ENCODE data around the gene KRTAP12-4.
"Not testable (repeated sequence)": the region's sequence is repeated elsewhere in the genome, so short reads cannot be mapped to it uniquely, and the experiment has no call there.

Gene KRTAP12-4

GRCh38 chr21:44700101-44701022 lies 45.9 kb upstream of the KRTAP12-4 start:
- DNase-seq (ENCODE audit: low read depth), result no peak
- H3K4me3 ChIP-seq (ENCODE audit: low read length), result no peak overlapping the region
- TF ChIP-seq, protein P1, sequence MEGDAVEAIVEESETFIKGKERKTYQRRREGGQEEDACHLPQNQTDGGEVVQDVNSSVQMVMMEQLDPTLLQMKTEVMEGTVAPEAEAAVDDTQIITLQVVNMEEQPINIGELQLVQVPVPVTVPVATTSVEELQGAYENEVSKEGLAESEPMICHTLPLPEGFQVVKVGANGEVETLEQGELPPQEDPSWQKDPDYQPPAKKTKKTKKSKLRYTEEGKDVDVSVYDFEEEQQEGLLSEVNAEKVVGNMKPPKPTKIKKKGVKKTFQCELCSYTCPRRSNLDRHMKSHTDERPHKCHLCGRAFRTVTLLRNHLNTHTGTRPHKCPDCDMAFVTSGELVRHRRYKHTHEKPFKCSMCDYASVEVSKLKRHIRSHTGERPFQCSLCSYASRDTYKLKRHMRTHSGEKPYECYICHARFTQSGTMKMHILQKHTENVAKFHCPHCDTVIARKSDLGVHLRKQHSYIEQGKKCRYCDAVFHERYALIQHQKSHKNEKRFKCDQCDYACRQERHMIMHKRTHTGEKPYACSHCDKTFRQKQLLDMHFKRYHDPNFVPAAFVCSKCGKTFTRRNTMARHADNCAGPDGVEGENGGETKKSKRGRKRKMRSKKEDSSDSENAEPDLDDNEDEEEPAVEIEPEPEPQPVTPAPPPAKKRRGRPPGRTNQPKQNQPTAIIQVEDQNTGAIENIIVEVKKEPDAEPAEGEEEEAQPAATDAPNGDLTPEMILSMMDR (IDR thresholded peaks at IDR 0.05; ENCODE audit: insufficient read depth, low read depth, low read length, missing control alignments), result no peak

DNA sequence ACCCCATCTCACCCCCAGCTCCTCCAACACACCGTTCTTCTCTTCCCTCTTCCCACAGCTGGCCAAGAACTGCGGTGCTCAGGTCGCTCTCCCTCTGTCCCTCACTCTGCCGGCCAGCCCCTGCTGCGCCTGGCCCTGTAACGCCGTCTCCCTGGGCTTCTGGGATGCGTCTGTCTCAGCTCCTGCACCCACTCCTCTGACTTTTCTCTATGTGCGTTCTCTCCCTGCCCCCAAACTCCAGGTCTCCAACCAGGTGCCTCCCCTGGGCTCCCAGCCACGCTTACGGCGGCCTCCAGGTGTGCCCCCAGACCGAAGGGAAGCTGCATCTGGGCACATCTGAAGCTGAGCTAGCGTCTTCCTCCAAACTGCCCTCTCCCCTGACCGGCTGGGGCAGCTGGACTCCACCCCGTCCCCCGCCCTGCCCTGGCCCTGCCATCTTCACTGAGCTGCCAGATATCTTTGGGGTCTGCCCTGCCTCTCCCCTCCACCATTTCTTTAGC lies 45.1 kb upstream of the KRTAP12-4 start:
- no peak overlapping the region for H3K4me3 ChIP-seq (ENCODE audit: low read length)
- DNase-seq (ENCODE audit: low read depth), result no peak
- TF ChIP-seq, protein P1 (IDR thresholded peaks at IDR 0.05; ENCODE audit: insufficient read depth, low read depth, low read length, missing control alignments), result no peak

- TF ChIP-seq, protein P1 (IDR thresholded peaks at IDR 0.05; ENCODE audit: insufficient read depth, low read depth, low read length, missing control alignments), result no peak
- no peak for DNase-seq (ENCODE audit: low read depth)
- no peak overlapping the region for H3K4me3 ChIP-seq (ENCODE audit: low read length)
Observed at GRCh38 chr21:44697811-44698734, 43.6 kb upstream of the KRTAP12-4 start.

DNA sequence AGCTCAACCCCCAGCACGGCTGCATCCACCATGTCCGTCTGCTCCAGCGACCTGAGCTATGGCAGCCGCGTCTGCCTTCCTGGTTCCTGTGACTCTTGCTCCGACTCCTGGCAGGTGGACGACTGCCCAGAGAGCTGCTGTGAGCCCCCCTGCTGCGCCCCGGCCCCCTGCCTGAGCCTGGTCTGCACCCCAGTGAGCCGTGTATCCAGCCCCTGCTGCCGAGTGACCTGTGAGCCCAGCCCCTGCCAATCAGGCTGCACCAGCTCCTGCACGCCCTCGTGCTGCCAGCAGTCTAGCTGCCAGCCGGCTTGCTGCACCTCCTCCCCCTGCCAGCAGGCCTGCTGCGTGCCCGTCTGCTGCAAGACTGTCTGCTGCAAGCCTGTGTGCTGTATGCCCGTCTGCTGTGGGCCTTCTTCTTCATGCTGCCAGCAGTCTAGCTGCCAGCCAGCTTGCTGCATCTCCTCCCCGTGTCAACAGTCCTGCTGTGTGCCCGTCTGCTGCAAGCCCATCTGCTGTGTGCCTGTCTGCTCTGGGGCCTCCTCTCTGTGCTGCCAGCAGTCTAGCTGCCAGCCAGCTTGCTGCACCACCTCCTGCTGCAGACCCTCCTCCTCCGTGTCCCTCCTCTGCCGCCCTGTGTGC lies 42.8 kb upstream of the KRTAP12-4 start, which contains the start of gene KRTAP10-12:
KRTAP10-12 (plus strand) TSS at position 1 of the 639 bp plus-strand sequence; CDS start at position 31, 30 bp downstream.
- DNase-seq (ENCODE audit: low read depth); H3K4me3 ChIP-seq (ENCODE audit: low read length): not testable (repeated sequence)

DNA sequence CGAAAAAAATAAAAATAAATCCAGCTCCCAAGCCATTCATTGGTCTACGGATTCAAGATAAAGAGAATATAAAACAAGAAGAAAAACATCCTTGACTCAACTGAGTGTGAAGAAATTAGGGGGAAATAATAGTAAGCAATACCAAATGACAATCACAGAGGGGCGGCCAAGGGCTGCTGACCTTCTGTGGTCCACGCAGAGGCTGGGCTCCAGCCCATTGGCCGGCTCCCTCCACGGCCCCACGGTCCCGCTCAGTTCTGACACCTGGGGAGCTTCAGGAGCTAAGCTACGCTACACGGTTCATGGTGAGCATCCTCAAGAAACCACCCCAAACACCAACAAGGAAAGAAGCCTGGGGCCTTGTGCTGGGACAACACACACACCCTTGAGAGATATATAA lies 42.1 kb upstream of the KRTAP12-4 start:
- no peak for DNase-seq (ENCODE audit: low read depth)
- TF ChIP-seq, protein P1 (IDR thresholded peaks at IDR 0.05; ENCODE audit: insufficient read depth, low read depth, low read length, missing control alignments), result no peak
- H3K4me3 ChIP-seq (ENCODE audit: low read length), result no peak overlapping the region

DNA sequence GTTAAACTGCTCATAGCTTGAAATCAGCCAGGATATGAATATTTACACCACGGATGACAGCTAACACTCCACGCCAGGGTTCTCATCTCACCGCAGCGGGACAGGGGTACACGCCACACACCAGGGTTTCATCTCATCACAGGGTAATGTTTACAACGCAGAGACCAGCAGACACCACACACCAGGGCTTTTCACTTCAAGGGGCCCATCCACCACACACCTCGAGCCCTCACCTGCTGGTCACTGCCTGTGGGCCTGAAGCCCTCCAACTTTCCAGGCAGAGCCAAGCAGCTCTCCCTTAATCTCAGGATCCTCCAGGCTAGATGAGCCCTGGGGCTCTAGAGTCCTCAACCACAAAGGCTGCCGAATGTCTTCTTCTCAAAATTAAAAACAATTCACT lies 41.2 kb upstream of the KRTAP12-4 start:
- TF ChIP-seq, protein P1 (IDR thresholded peaks at IDR 0.05; ENCODE audit: insufficient read depth, low read depth, low read length, missing control alignments), result no peak
- DNase-seq (ENCODE audit: low read depth), result no peak
- no peak overlapping the region for H3K4me3 ChIP-seq (ENCODE audit: low read length)

Data from epithelial cell of esophagus (primary cell).